Cardiac muscle cell (in vitro differentiated cells and primary cell): ENCODE data around the gene RBM24. TPM values are rescaled to one million over a fixed set of nuclear protein-coding genes. Genes with fewer than 3 reads are reported as not detected.
"Not testable (repeated sequence)": the region's sequence is repeated elsewhere in the genome, so short reads cannot be mapped to it uniquely, and the experiment has no call there.

ENCODE experiments used
- DNase-seq, 2 donors: peaks; one replicate each; pipeline versions ENCODE4 v3.0.0 to v3.0.0-alpha.2; 2010 to 2017; ENCODE audit warnings: low read depth in 1 of 2, low spot score in 1 of 2
- H3K27ac ChIP-seq: fragments of 200-600 bp; sonication (generic); 2 replicates; pipeline ENCODE4 v1.5.1; 2016
- H3K27me3 ChIP-seq: fragments of 200-600 bp; sonication (generic); 2 replicates; pipeline ENCODE4 v1.6.0; 2016; ENCODE audit warnings: control low read depth
- H3K36me3 ChIP-seq: fragments of 200-600 bp; sonication (generic); 2 replicates; pipeline ENCODE4 v1.5.1; 2016; ENCODE audit warnings: control low read depth
- H3K4me1 ChIP-seq: fragments of 200-600 bp; sonication (generic); 2 replicates; pipeline ENCODE4 v1.8.1; 2017; ENCODE audit warnings: low read depth, mild to moderate bottlenecking, mixed run types
- H3K4me3 ChIP-seq: fragments of 200-600 bp; sonication (generic); 2 replicates; pipeline ENCODE4 v1.5.1; 2016; ENCODE audit warnings: mild to moderate bottlenecking
- H3K9me3 ChIP-seq: fragments of 200-600 bp; sonication (generic); 2 replicates; pipeline ENCODE4 v1.5.1; 2017; ENCODE audit warnings: low read depth, mild to moderate bottlenecking, control low read depth
- polyA plus RNA-seq: library from polyadenylated mRNA; unstranded; fragments of >200 nt; fragmentation: Nextera tagmentation; extraction: Ambion mirVana; gene quantifications from 2 replicates; pipeline ENCODE4 v1.2.1, GENCODE V29; 2016
- total RNA-seq: library from RNA; depleted of rRNA; stranded (reverse); fragments of >200 nt; gene quantifications from 2 replicates; pipeline ENCODE4 v1.2.3, GENCODE V29; 2016
- TF ChIP-seq, protein P1 (sequence below): IDR thresholded peaks from 2 replicates; pipeline ENCODE4 v1.5.1; 2012; ENCODE audit warnings: low read depth, mild to moderate bottlenecking, low read length

Gene RBM24
- total and polyA plus RNA-seq, 2 experiments from 2014 or later = 190 to 316 TPM

DNA sequence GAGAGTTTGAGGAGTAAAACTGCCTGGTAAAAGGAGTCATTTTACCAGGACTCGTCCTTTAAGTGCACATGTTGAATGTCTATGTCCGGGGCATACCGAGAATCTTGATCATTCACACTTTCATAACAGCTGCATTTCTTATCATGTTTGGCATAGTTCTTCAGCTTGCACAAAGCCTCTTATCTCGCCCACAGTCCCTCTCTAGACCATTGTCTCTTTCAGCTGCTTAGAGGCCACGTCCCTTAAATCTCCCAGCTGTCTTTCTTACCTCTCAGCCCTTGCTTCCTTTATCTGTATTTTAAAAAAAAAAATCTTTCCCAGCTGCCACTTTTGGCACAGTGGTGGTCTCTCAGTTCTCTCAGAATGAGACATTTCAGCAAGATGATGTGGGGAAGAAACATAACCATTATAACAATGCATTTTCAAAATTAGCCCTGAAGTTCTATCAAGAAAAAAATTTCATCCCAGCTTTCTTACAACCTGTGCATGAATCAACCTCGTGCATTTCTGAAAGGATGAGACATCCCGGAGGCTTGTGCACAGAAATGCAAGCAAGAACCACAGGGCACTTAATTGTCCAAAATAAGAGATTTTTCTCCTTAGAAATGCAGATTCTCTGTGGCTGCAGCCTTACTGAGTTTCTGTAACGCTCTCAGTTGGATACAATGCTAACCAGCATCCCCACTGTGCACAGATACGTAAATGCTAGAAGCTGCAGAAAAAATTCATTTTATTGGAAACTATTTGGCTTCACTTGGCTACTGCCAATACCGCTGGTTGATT lies 24.2 kb downstream of the RBM24 start:
- Histone ChIP-seq H3K27ac (peak overlapping the region; percentile 73), H3K4me1 (peaks cover 14% of the 10 kb centered on the region), H3K36me3 (no peaks in the 10 kb centered on the region), H3K9me3 (no peaks in the 10 kb centered on the region), H3K4me3 (no peak overlapping the region), H3K27me3 (no peaks in the 10 kb centered on the region)
- TF ChIP-seq, protein P1, sequence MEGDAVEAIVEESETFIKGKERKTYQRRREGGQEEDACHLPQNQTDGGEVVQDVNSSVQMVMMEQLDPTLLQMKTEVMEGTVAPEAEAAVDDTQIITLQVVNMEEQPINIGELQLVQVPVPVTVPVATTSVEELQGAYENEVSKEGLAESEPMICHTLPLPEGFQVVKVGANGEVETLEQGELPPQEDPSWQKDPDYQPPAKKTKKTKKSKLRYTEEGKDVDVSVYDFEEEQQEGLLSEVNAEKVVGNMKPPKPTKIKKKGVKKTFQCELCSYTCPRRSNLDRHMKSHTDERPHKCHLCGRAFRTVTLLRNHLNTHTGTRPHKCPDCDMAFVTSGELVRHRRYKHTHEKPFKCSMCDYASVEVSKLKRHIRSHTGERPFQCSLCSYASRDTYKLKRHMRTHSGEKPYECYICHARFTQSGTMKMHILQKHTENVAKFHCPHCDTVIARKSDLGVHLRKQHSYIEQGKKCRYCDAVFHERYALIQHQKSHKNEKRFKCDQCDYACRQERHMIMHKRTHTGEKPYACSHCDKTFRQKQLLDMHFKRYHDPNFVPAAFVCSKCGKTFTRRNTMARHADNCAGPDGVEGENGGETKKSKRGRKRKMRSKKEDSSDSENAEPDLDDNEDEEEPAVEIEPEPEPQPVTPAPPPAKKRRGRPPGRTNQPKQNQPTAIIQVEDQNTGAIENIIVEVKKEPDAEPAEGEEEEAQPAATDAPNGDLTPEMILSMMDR = no peak
- peak in 1 of 2 donors; percentile 59 for DNase-seq

DNA sequence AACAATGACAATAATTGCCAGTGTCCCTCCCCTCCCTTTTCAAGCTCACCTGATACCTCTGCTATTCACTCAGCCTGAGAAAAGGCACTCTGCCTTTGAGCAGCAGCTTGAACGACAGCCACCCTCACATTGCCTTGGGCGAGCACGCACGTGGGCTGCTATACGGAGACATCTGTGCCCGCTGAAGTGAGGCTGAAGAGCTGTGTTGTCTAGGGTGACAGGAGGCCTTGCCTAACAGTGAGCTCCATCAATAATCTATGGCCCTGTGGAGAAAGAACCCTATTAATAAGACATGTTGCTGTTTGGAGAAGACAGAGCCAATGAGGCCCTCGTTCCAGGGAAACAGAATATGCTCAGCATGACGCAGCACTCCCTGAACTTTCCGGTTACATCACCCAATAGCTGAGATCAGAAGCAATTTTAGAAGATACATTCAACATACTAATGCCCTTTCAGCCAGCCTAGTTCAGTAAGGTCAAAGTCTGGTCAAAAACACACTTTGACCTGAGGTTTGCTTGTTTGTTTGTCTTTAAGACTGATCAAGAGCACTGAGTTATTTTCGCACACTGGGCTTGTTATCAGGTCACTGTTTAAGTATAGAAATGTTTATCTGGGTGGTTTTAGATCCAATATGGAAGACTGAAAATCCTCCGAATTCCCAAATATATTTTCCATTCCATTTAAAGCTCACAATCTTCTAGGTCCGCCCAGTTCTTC lies 30.6 kb downstream of the RBM24 start:
- Histone ChIP-seq H3K27ac (peak overlapping the region; percentile 55), H3K9me3 (no peaks in the 10 kb centered on the region), H3K4me1 (peaks cover 11% of the 10 kb centered on the region), H3K4me3 (no peak overlapping the region), H3K27me3 (no peaks in the 10 kb centered on the region), H3K36me3 (no peaks in the 10 kb centered on the region)
- peak in 1 of 2 donors; percentile 31 for DNase-seq
- TF ChIP-seq, protein P1 = no peak

- not testable (repeated sequence) for H3K4me3 ChIP-seq, DNase-seq, H3K27me3 ChIP-seq, H3K27ac ChIP-seq, H3K9me3 ChIP-seq, H3K36me3 ChIP-seq
- peaks cover 11% of the 10 kb centered on the region for H3K4me1 ChIP-seq
These were observed 32.1 kb downstream of the RBM24 start for GRCh38 chr6:17313238-17313637.

- Histone ChIP-seq H3K27ac (no peak overlapping the region), H3K27me3 (no peaks in the 10 kb centered on the region), H3K4me1 (peaks cover 11% of the 10 kb centered on the region), H3K36me3 (no peaks in the 10 kb centered on the region), H3K9me3 (no peaks in the 10 kb centered on the region), H3K4me3 (no peak overlapping the region)
- no peak for DNase-seq
- TF ChIP-seq, protein P1 = no peak
These were observed 32.8 kb downstream of the RBM24 start for GRCh38 chr6:17313971-17314370.

- H3K27ac ChIP-seq = no peak overlapping the region
- H3K9me3 ChIP-seq = no peaks in the 10 kb centered on the region
- H3K36me3 ChIP-seq = no peaks in the 10 kb centered on the region
- H3K4me3 ChIP-seq = no peak overlapping the region
- peaks cover 15% of the 10 kb centered on the region for H3K4me1 ChIP-seq
- TF ChIP-seq, protein P1 = no peak
- no peaks in the 10 kb centered on the region for H3K27me3 ChIP-seq
- DNase-seq = no peak
These were observed 34.1 kb downstream of the RBM24 start for GRCh38 chr6:17315262-17315661.
